PC-3 (cell line): Measurements from ENCODE around the gene HBS1L. TPM values are rescaled to one million over a fixed set of nuclear protein-coding genes. Genes with fewer than 3 reads are reported as not detected.

Experiments
- ATAC-seq: fragments of 200-7000 bp; cut with Tn5 transposase; 2 replicates; pipeline ENCODE4 v1.9.1; 2020; ENCODE audit warnings: mild to moderate bottlenecking, moderate library complexity
- BruUV-seq: library from RNA; stranded (reverse); fragments of 400-500 nt; replicated peaks from 2 replicates; lab custom pipeline; 2021; lab: Mats Ljungman, UMichigan
- CTCF ChIA-PET: fragments of 300-600 bp; sonication (Branson Sonifier 250); formaldehyde crosslinking; loops from one replicate; lab custom pipeline; 2022; ENCODE audit warnings: antibody characterized with exemption; lab: Charles Lee
- POLR2A ChIA-PET: fragments of 300-600 bp; sonication (Branson Sonifier 250); formaldehyde crosslinking; loops from one replicate; lab custom pipeline; 2022; ENCODE audit warnings: antibody characterized with exemption; ENCODE audit not compliant: unreplicated experiment; lab: Charles Lee
- DNase-seq: peaks from one replicate; pipeline ENCODE4 v3.0.0-alpha.2; 2015
- H2AFZ ChIP-seq: fragments of 300-600 bp; sonication (generic); 2 replicates; pipeline ENCODE4 v1.6.0; 2016; ENCODE audit warnings: antibody characterized with exemption, low read length
- H3F3A ChIP-seq: fragments of 300-600 bp; sonication (generic); one replicate; pipeline ENCODE4 v1.6.0; 2017; ENCODE audit warnings: antibody characterized with exemption, low read length, control low read depth, mild to moderate bottlenecking; ENCODE audit not compliant: unreplicated experiment
- H3K27ac ChIP-seq: fragments of 300-600 bp; sonication (generic); 2 replicates; pipeline ENCODE4 v1.5.1; 2016; ENCODE audit warnings: mild to moderate bottlenecking, low read length
- H3K27me3 ChIP-seq: fragments of 300-600 bp; sonication (generic); 2 replicates; pipeline ENCODE4 v1.6.1; 2016; ENCODE audit warnings: low read length, mixed read lengths
- H3K36me3 ChIP-seq: fragments of 300-600 bp; sonication (generic); 2 replicates; pipeline ENCODE4 v1.6.1; 2016; ENCODE audit warnings: low read depth, mixed run types, low read length, mixed read lengths
- H3K4me1 ChIP-seq: fragments of 300-600 bp; sonication (generic); 2 replicates; pipeline ENCODE4 v1.5.1; 2016; ENCODE audit warnings: low read length; ENCODE audit not compliant: insufficient read depth
- H3K4me2 ChIP-seq: fragments of 300-600 bp; sonication (generic); 2 replicates; pipeline ENCODE4 v1.6.0; 2016; ENCODE audit warnings: low read length
- H3K4me3 ChIP-seq: fragments of 300-600 bp; sonication (generic); 2 replicates; pipeline ENCODE4 v1.5.1; 2016; ENCODE audit warnings: mild to moderate bottlenecking, low read length, mixed read lengths
- H3K79me2 ChIP-seq: fragments of 300-600 bp; sonication (generic); 2 replicates; pipeline ENCODE4 v1.6.1; 2017; ENCODE audit warnings: low read length, mixed read lengths
- H3K9ac ChIP-seq: fragments of 300-600 bp; sonication (generic); 2 replicates; pipeline ENCODE4 v1.6.0; 2016; ENCODE audit warnings: mild to moderate bottlenecking, low read length
- H3K9me2 ChIP-seq: fragments of 300-600 bp; sonication (generic); replicated peaks from 2 replicates; pipeline ENCODE4 v1.6.1; 2016; ENCODE audit warnings: mixed run types, low read length, mixed read lengths
- H3K9me3 ChIP-seq: fragments of 300-600 bp; sonication (generic); 2 replicates; pipeline ENCODE4 v1.6.1; 2016; ENCODE audit warnings: low read length, mixed read lengths
- H4K20me1 ChIP-seq: fragments of 300-600 bp; sonication (generic); 2 replicates; pipeline ENCODE4 v1.6.1; 2016; ENCODE audit warnings: low read length, mixed read lengths
- EZH2 ChIP-seq: fragments of 300-600 bp; sonication (generic); IDR thresholded peaks from one replicate; pipeline ENCODE4 v1.6.1; 2017; ENCODE audit warnings: antibody characterized with exemption, mild to moderate bottlenecking, low read length; ENCODE audit not compliant: unreplicated experiment
- EZH2phosphoT487 ChIP-seq: fragments of 300-600 bp; sonication (generic); IDR thresholded peaks from 2 replicates; pipeline ENCODE4 v1.6.1; 2018; ENCODE audit warnings: mild to moderate bottlenecking, antibody characterized with exemption, low read length, borderline replicate concordance
- intact Hi-C: fragments of 100-400 bp; cut with micrococcal nuclease; formaldehyde crosslinking; loops from 2 replicates; pipeline ENCODE4 v1.9.0; 2023
- total RNA-seq: library from RNA; depleted of rRNA; stranded (reverse); fragments of >200 nt; gene quantifications from 2 replicates; pipeline ENCODE4 v1.2.3, GENCODE V29; 2014
- TF ChIP-seq, protein P1 (sequence below): fragments of 300-600 bp; sonication (generic); conservative IDR thresholded peaks from 2 replicates; pipeline ENCODE4 v1.5.1; 2017; ENCODE audit warnings: antibody characterized with exemption, low read depth, mild to moderate bottlenecking, low read length

HBS1L gene
- total RNA-seq, 1 experiment from 2014 or later, result 53.2 TPM

GRCh38 chr6:135084916-135085269 lies 30.3 kb upstream of the HBS1L start:
- TF ChIP-seq EZH2 (no peak), EZH2phosphoT487 (no peak)
- TF ChIP-seq, protein P1, sequence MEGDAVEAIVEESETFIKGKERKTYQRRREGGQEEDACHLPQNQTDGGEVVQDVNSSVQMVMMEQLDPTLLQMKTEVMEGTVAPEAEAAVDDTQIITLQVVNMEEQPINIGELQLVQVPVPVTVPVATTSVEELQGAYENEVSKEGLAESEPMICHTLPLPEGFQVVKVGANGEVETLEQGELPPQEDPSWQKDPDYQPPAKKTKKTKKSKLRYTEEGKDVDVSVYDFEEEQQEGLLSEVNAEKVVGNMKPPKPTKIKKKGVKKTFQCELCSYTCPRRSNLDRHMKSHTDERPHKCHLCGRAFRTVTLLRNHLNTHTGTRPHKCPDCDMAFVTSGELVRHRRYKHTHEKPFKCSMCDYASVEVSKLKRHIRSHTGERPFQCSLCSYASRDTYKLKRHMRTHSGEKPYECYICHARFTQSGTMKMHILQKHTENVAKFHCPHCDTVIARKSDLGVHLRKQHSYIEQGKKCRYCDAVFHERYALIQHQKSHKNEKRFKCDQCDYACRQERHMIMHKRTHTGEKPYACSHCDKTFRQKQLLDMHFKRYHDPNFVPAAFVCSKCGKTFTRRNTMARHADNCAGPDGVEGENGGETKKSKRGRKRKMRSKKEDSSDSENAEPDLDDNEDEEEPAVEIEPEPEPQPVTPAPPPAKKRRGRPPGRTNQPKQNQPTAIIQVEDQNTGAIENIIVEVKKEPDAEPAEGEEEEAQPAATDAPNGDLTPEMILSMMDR, result no peak
- no peak for DNase-seq
- Histone ChIP-seq H3K36me3 (no peaks in the 10 kb centered on the region; the same call in 1 of the 2 replicates), H3K79me2 (no peaks in the 10 kb centered on the region), H3K9ac (no peak overlapping the region), H4K20me1 (no peaks in the 10 kb centered on the region), H3K9me2 (no peaks in the 10 kb centered on the region), H3K9me3 (no peaks in the 10 kb centered on the region), H3K27me3 (no peaks in the 10 kb centered on the region), H3F3A (no peaks in the 10 kb centered on the region), H3K27ac (no peak overlapping the region), H2AFZ (no peak overlapping the region), H3K4me1 (peaks cover 8% of the 10 kb centered on the region; the same call in 1 of the 2 replicates), H3K4me3 (no peak overlapping the region), H3K4me2 (no peak overlapping the region)
- POLR2A ChIA-PET, result no interaction called here
- no TSS peak for BruUV-seq
- ATAC-seq, result no peak
- intact Hi-C loops, result no loop called here
- CTCF ChIA-PET, result no interaction called here

DNA sequence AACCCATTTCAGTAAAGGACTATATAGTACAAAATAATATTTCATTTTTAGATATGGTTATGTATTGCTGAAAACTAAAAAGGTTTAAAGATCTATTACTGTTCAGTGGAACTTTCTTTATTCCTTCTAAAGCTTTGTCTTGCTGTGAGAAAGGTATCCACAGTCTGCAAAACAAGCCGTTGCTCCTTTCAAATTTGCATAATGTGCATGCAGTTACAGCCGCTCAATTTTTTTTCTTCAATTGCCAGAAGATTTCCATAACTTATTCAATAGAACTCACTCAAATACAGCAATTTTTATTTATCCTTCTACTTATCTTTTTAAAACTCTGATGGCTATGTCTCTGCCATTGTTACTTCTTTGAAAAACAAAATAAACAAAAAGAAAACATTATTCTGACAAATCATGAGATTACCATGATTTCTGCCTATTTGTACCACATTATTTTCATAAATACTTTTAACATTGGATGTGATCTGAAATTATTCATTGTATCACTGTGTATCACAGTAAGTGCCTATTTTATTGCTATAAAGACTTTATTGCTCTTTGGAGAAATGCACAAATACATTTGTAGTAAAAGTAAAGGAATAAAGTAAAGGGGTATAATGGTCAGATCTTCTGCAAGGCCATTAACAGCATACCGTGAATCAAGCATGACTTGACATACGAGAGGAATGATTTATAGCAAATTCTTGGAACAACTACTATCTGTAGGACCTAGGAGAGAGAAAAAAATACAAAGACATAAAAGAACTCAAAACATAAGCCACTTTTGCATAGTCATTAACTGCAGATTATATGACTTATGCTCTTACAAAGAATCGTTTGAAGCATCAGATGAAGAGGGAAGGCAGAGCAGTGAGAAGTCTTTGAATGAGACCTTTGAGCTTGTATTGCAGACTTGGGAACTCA lies 29.6 kb upstream of the HBS1L start:
- POLR2A ChIA-PET, result no interaction called here
- no peak overlapping the region for H3K4me3 ChIP-seq
- TF ChIP-seq EZH2 (no peak), EZH2phosphoT487 (no peak)
- TF ChIP-seq, protein P1, result no peak
- H3K9ac ChIP-seq, result no peak overlapping the region
- no TSS peak for BruUV-seq
- no peak for DNase-seq
- H3K9me3 ChIP-seq, result no peaks in the 10 kb centered on the region
- H3K27ac ChIP-seq, result no peak overlapping the region
- intact Hi-C loops, result no loop called here
- H4K20me1 ChIP-seq, result no peaks in the 10 kb centered on the region
- peaks cover 8% of the 10 kb centered on the region; the same call in 1 of the 2 replicates for H3K4me1 ChIP-seq
- CTCF ChIA-PET, result no interaction called here
- H3K4me2 ChIP-seq, result no peak overlapping the region
- no peaks in the 10 kb centered on the region for H3K27me3 ChIP-seq
- no peaks in the 10 kb centered on the region for H3K79me2 ChIP-seq
- ATAC-seq, result no peak
- no peaks in the 10 kb centered on the region for H3F3A ChIP-seq
- no peaks in the 10 kb centered on the region; the same call in 1 of the 2 replicates for H3K36me3 ChIP-seq
- H3K9me2 ChIP-seq, result no peaks in the 10 kb centered on the region
- no peak overlapping the region for H2AFZ ChIP-seq

DNA sequence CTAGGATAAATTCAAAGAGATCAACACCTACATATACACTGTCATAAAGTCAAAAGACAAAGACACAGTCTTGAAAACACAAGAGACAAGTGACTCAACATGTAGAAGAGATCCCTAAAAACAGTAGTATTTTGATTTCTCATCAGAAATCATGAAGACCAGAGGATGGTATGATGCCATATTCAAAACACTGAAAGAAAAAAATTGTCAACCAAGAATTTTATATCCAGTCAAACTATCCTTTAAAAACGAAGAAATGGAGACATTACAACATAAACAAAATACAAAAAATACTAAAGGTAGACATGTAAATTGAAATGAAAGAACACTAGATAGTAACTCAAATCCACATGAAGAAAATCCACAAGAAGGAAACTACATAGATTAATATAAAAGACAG lies 27.3 kb upstream of the HBS1L start:
- Histone ChIP-seq H3K36me3 (no peaks in the 10 kb centered on the region), H3K4me3 (no peak overlapping the region), H3K4me2 (no peak overlapping the region), H3K9me2 (no peaks in the 10 kb centered on the region), H3K27ac (no peak overlapping the region), H3K79me2 (no peaks in the 10 kb centered on the region), H3K27me3 (no peaks in the 10 kb centered on the region), H3K9ac (no peak overlapping the region), H3F3A (no peaks in the 10 kb centered on the region), H3K4me1 (no peaks in the 10 kb centered on the region), H3K9me3 (no peaks in the 10 kb centered on the region), H4K20me1 (no peaks in the 10 kb centered on the region), H2AFZ (no peak overlapping the region)
- BruUV-seq, result no TSS peak
- POLR2A ChIA-PET, result no interaction called here
- DNase-seq, result no peak
- CTCF ChIA-PET, result no interaction called here
- intact Hi-C loops, result no loop called here
- TF ChIP-seq EZH2phosphoT487 (no peak), EZH2 (no peak)
- TF ChIP-seq, protein P1, result no peak
- ATAC-seq, result no peak
